Calu3 (cell line): Measurements from ENCODE around the gene LRCH2. TPM values are rescaled to one million over a fixed set of nuclear protein-coding genes. Genes with fewer than 3 reads are reported as not detected.

Source experiments
- BruUV-seq: library from RNA; stranded (reverse); fragments of 400-500 nt; replicated peaks from 2 replicates; lab custom pipeline; 2021; lab: Mats Ljungman, UMichigan
- CTCF ChIA-PET: fragments of 300-600 bp; sonication (Branson Sonifier 250); formaldehyde crosslinking; loops from one replicate; lab custom pipeline; 2022; ENCODE audit warnings: antibody characterized with exemption; lab: Charles Lee
- DNase-seq: peaks from one replicate; pipeline ENCODE4 v3.0.0; 2022
- H3K27ac Mint-ChIP-seq: one replicate; pipeline ENCODE4 v1.8.0; 2022; ENCODE audit warnings: mixed read lengths; ENCODE audit not compliant: unreplicated experiment
- H3K27me3 Mint-ChIP-seq: one replicate; pipeline ENCODE4 v1.8.0; 2022; ENCODE audit warnings: mixed read lengths; ENCODE audit not compliant: unreplicated experiment
- H3K36me3 Mint-ChIP-seq: one replicate; pipeline ENCODE4 v1.8.0; 2022; ENCODE audit warnings: mild to moderate bottlenecking, moderate library complexity, mixed read lengths; ENCODE audit not compliant: insufficient read depth, unreplicated experiment
- H3K4me1 Mint-ChIP-seq: one replicate; pipeline ENCODE4 v1.8.0; 2022; ENCODE audit warnings: mild to moderate bottlenecking, low read depth, mixed read lengths; ENCODE audit not compliant: unreplicated experiment
- H3K4me3 Mint-ChIP-seq: one replicate; pipeline ENCODE4 v1.8.0; 2022; ENCODE audit warnings: mild to moderate bottlenecking, low read depth, moderate library complexity, mixed read lengths; ENCODE audit not compliant: unreplicated experiment
- H3K9me3 Mint-ChIP-seq: one replicate; pipeline ENCODE4 v1.8.0; 2022; ENCODE audit warnings: low read depth, mixed read lengths; ENCODE audit not compliant: unreplicated experiment
- CTCF ChIP-seq: fragments of 200-600 bp; IDR thresholded peaks from one replicate; pipeline ENCODE4 v1.8.0; 2022; ENCODE audit warnings: antibody characterized with exemption; ENCODE audit not compliant: unreplicated experiment
- intact Hi-C: fragments of 100-400 bp; cut with micrococcal nuclease; formaldehyde crosslinking; loops from one replicate; pipeline ENCODE4 v1.10.0; 2022; ENCODE audit not compliant: unreplicated experiment
- total RNA-seq: library from RNA; stranded (reverse); gene quantifications from 2 replicates; pipeline ENCODE4 v1.2.3, GENCODE V29; 2022

LRCH2 gene
- total RNA-seq, 1 experiment from 2014 or later: not detected

- no TSS peak for BruUV-seq
- CTCF ChIA-PET: no interaction called here
- no peak for TF ChIP-seq CTCF
- H3K4me1 Mint-ChIP-seq: no peaks in the 10 kb centered on the region
- no peaks in the 10 kb centered on the region for H3K36me3 Mint-ChIP-seq
- no peak for DNase-seq
- intact Hi-C loops: no loop called here
- no peak overlapping the region for H3K4me3 Mint-ChIP-seq
- no peaks in the 10 kb centered on the region for H3K27me3 Mint-ChIP-seq
- H3K27ac Mint-ChIP-seq: no peak overlapping the region
- no peaks in the 10 kb centered on the region for H3K9me3 Mint-ChIP-seq
Observed at GRCh38 chrX:115236560-115236959, 2.7 kb upstream of the LRCH2 start.

GRCh38 chrX:115234461-115234860 lies 565 bp upstream of the LRCH2 start:
- no peak for TF ChIP-seq CTCF
- H3K36me3 Mint-ChIP-seq: no peaks in the 10 kb centered on the region
- BruUV-seq: no TSS peak
- H3K9me3 Mint-ChIP-seq: no peaks in the 10 kb centered on the region
- H3K4me3 Mint-ChIP-seq: no peak overlapping the region
- CTCF ChIA-PET: no interaction called here
- H3K27ac Mint-ChIP-seq: no peak overlapping the region
- DNase-seq: no peak
- peaks cover 9% of the 10 kb centered on the region for H3K4me1 Mint-ChIP-seq
- H3K27me3 Mint-ChIP-seq: no peaks in the 10 kb centered on the region
- intact Hi-C loops: no loop called here

- BruUV-seq: no TSS peak
- no peak for DNase-seq
- intact Hi-C loops: no loop called here
- no peak overlapping the region for H3K4me3 Mint-ChIP-seq
- no peaks in the 10 kb centered on the region for H3K9me3 Mint-ChIP-seq
- CTCF ChIA-PET: no interaction called here
- peaks cover 9% of the 10 kb centered on the region for H3K4me1 Mint-ChIP-seq
- TF ChIP-seq CTCF: no peak
- no peaks in the 10 kb centered on the region for H3K36me3 Mint-ChIP-seq
- no peak overlapping the region for H3K27ac Mint-ChIP-seq
- H3K27me3 Mint-ChIP-seq: no peaks in the 10 kb centered on the region
Observed at GRCh38 chrX:115232933-115233496, 881 bp downstream of the LRCH2 start.

GRCh38 chrX:115229337-115230003 lies 4.4 kb downstream of the LRCH2 start:
- no peak overlapping the region for H3K27ac Mint-ChIP-seq
- H3K9me3 Mint-ChIP-seq: no peaks in the 10 kb centered on the region
- DNase-seq: no peak
- BruUV-seq: no TSS peak
- intact Hi-C loops: loop anchor here (5.0 kb wide), 2 partner anchors 93 to 463 kb away; no protein-coding TSS in a partner anchor
- H3K27me3 Mint-ChIP-seq: no peaks in the 10 kb centered on the region
- no peaks in the 10 kb centered on the region for H3K36me3 Mint-ChIP-seq
- H3K4me3 Mint-ChIP-seq: no peak overlapping the region
- CTCF ChIA-PET: no interaction called here
- no peak for TF ChIP-seq CTCF
- H3K4me1 Mint-ChIP-seq: peaks cover 9% of the 10 kb centered on the region
